SJCRH30 (cell line): ENCODE measurements around the gene TNIP2. TPM values are rescaled to one million over a fixed set of nuclear protein-coding genes. Genes with fewer than 3 reads are reported as not detected.
"Not testable (repeated sequence)": the region's sequence is repeated elsewhere in the genome, so short reads cannot be mapped to it uniquely, and the experiment has no call there.

Source experiments
- DNase-seq, 2 experiments: peaks; one replicate each; pipeline ENCODE4 v3.0.0-alpha.2; 2015 to 2020
- H3K27ac ChIP-seq: fragments of 250-450 bp; sonication (Bioruptor Pico); 2 replicates; pipeline ENCODE4 v1.5.1; 2020; ENCODE audit warnings: mild to moderate bottlenecking, moderate library complexity
- H3K27me3 ChIP-seq: fragments of 250-450 bp; sonication (Bioruptor Pico); 2 replicates; pipeline ENCODE4 v1.5.1; 2020; ENCODE audit warnings: mild to moderate bottlenecking, moderate library complexity
- H3K36me3 ChIP-seq: fragments of 250-450 bp; sonication (Bioruptor Pico); 2 replicates; pipeline ENCODE4 v1.5.1; 2020; ENCODE audit warnings: mild to moderate bottlenecking, moderate library complexity
- H3K4me1 ChIP-seq: fragments of 250-450 bp; sonication (Bioruptor Pico); 2 replicates; pipeline ENCODE4 v1.5.1; 2020; ENCODE audit warnings: mild to moderate bottlenecking, moderate library complexity
- H3K4me3 ChIP-seq: fragments of 250-450 bp; sonication (Bioruptor Pico); 2 replicates; pipeline ENCODE4 v1.5.1; 2020; ENCODE audit warnings: mild to moderate bottlenecking, moderate library complexity
- H3K9me3 ChIP-seq: fragments of 250-450 bp; sonication (Bioruptor Pico); replicated peaks from 2 replicates; pipeline ENCODE4 v1.5.1; 2020; ENCODE audit warnings: mild to moderate bottlenecking, moderate library complexity
- total RNA-seq: library from RNA; depleted of rRNA; stranded (reverse); fragments of >200 nt; shearing (Covaris generic); gene quantifications from 2 replicates; pipeline ENCODE4 v1.2.3, GENCODE V29; 2014

TNIP2 gene
- total RNA-seq, 1 experiment from 2014 or later: 25.8 TPM

DNA sequence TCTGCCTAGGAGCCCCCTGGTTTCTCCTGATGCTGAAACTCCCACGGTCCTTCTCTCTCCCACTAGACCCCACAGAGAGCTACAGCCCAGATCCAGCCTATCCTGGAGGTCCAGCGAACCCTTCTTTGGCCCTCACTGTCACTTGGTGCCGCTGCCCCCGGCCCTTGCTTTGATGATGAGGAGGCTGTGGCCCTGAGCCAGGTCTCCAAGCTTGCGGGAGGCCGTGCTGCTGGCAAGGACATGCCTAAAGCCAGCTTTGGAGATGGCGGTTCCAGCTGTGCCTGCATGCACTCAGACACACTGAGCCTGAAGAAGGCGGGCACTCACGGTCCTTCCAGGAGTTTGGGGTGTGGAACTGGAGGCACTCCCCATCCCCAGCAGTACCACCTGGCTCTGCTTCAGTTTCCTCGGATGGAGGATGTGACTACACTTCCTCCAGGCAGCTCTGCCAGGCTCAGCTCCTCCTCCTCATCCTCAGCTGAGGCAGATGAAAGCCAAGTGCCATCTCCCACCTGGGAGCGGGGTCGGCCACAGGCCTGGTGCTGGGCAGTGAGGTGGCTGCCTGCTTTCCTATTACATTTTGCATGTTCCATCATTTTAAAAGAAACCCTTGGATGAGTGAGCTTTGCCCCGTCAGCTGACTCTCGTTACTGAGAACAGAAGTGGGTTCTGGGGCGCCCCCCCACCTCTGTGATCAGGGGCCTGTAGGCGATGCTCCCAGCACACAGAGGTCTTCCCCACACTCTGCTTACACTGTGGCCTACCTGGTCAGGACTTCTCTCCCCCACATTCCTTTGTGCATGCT lies 9.0 kb downstream of the TNIP2 start:
- H3K9me3 ChIP-seq: no peaks in the 10 kb centered on the region
- no peak overlapping the region for H3K27ac ChIP-seq
- DNase-seq: no peak
- H3K4me1 ChIP-seq: no peaks in the 10 kb centered on the region
- no peak overlapping the region for H3K4me3 ChIP-seq
- H3K36me3 ChIP-seq: peaks cover 23% of the 10 kb centered on the region; the same call in 1 of the 2 replicates
- H3K27me3 ChIP-seq: no peaks in the 10 kb centered on the region

DNA sequence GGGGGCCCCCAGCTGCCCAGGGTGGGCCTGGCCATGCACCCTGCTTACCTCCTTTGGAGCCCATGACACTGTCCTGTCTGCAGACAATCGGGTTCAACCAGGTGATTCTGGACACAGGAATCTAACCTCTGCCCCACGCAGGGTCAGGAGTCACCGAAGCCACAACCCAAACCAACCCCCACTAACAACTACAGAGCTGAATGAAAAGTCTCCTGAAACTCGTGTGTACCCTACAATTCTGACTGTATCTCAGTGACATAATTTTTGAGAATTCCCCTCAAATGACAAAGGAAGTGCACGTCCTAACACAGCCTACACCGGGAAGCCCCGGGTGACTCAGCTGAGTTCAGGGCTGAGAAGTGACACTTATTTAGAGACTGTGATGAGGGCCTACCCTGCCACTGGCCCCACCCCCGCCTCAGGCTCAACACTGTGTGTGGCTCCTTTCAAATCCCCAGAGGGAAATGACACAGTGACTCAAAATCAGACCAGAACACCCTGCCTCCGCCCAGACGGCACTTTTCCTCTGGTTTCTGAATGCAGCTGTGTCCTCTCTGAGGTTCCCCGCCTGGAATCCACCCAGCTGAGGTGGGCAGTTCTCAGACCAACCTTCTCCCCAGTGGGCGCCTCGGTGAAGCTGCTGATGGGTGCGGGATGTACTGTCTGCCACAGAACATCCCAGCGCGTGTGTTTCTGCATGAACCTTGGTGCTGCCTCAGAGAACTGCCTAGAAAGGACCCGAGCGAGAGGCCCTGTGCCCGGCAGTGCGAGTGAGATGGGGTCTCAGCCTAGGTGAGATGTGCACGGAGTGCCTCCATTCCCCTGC lies 9.9 kb downstream of the TNIP2 start:
- H3K9me3 ChIP-seq: no peaks in the 10 kb centered on the region
- peaks cover 23% of the 10 kb centered on the region; the same call in 1 of the 2 replicates for H3K36me3 ChIP-seq
- H3K4me3 ChIP-seq: no peak overlapping the region
- H3K27ac ChIP-seq: no peak overlapping the region
- H3K27me3 ChIP-seq: no peaks in the 10 kb centered on the region
- H3K4me1 ChIP-seq: no peaks in the 10 kb centered on the region
- DNase-seq: no peak

DNA sequence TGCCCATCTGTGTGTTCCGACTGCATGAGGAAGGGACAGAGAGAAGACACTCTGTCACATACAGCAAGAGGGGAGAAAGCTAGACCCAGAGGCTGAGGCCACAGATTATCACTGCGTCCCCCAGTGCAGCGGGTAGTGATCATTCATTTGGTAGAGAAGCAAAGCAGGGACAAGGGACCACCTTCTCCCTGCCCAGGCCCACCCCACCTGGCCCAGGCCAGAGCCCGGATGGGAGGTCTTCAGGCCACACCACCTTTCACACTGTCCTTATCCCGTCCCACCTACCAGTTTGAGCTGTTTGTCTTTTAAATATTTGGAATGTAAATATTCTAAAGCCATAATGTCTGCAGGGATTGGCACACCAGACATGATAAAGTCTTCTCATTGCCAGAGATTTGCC lies 10.6 kb downstream of the TNIP2 start:
- no peak overlapping the region for H3K27ac ChIP-seq
- H3K9me3 ChIP-seq: no peaks in the 10 kb centered on the region
- no peak overlapping the region for H3K4me3 ChIP-seq
- peaks cover 23% of the 10 kb centered on the region; the same call in 1 of the 2 replicates for H3K36me3 ChIP-seq
- no peaks in the 10 kb centered on the region for H3K27me3 ChIP-seq
- no peak for DNase-seq
- no peaks in the 10 kb centered on the region for H3K4me1 ChIP-seq

DNA sequence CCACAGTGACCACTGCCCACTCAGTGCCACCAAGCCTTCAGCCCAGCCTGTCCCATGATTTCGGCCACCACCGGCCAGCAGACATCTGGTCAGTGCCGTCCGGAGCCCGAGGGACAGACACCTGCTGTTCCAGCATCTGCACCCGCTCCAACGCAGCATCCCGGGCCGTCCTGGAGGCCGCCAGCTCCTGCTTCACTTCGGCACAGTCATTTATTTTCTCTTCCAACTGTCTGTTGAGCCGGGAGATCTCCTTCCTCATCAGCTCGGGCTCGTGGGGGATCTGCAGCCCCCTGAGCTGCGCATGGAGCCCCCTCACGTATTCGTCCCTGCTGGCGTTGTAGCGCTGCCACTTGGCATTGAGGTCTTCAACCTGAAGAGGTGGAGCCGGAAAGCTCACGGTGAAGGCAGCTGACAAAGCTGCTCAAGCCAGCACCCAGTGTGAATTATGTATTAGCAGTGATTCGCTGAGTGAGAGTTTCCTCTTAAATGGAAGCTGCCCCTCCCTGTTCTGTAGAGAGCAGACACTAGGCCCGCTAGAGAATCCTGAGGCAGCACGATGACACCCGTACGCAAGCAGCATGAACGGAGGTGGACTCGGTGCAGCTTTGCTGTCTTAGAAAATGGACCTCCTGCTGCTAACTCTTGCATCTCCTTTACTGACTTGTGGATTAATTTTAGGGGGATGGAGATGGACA lies 11.4 kb downstream of the TNIP2 start:
- H3K36me3 ChIP-seq: peaks cover 23% of the 10 kb centered on the region; the same call in 1 of the 2 replicates
- H3K4me3 ChIP-seq: no peak overlapping the region
- H3K27ac ChIP-seq: no peak overlapping the region
- H3K4me1 ChIP-seq: no peaks in the 10 kb centered on the region
- no peaks in the 10 kb centered on the region for H3K9me3 ChIP-seq
- no peak for DNase-seq
- H3K27me3 ChIP-seq: no peaks in the 10 kb centered on the region

DNA sequence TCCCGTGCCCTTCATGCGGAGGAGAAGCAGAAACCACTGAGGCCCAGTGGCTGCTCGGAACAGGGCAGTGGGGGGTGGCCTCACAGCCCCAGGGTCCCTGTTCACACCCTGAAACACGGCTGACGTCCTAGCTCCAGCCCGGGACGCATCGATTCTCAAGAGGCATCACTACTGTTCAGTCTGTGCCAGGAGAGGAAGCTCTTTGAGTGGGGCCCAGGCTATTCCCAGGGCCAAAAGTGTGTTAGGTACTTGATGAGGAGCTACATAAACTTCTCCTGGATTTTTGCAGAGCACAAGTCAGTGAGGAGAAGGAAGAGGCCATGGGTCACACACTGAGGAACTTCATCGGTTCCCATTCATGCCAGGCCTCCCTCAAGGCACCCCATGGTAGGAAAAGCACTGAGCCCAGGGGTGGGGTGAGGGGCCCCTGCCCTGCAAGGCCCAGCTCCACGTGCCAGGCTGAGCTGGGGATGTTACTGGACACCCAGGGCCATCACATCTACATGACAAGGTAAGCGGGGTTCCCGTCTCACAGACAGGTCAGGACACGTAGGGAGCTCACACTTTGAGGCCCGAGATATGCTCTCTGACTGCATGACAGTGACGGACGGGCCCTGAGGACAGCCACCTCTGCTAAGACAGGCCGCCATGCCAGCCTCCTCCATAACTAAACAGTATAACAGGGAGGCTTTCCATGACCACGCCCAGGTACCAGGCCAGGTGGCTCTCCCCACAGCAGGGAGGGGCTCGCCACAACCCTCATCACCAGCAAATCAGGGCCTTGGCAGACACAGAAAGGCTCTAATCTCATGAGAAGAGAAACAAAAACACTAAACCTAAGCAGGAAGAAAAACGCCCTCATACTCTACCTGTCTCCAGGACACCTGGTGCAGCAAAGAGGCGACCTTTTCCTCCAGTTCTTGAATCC lies 12.4 kb downstream of the TNIP2 start:
- Histone ChIP-seq H3K9me3 (no peaks in the 10 kb centered on the region), H3K4me3 (no peak overlapping the region), H3K27ac (no peak overlapping the region), H3K27me3 (no peaks in the 10 kb centered on the region), H3K4me1 (no peaks in the 10 kb centered on the region), H3K36me3 (peaks cover 23% of the 10 kb centered on the region; the same call in 1 of the 2 replicates)
- no peak for DNase-seq

DNA sequence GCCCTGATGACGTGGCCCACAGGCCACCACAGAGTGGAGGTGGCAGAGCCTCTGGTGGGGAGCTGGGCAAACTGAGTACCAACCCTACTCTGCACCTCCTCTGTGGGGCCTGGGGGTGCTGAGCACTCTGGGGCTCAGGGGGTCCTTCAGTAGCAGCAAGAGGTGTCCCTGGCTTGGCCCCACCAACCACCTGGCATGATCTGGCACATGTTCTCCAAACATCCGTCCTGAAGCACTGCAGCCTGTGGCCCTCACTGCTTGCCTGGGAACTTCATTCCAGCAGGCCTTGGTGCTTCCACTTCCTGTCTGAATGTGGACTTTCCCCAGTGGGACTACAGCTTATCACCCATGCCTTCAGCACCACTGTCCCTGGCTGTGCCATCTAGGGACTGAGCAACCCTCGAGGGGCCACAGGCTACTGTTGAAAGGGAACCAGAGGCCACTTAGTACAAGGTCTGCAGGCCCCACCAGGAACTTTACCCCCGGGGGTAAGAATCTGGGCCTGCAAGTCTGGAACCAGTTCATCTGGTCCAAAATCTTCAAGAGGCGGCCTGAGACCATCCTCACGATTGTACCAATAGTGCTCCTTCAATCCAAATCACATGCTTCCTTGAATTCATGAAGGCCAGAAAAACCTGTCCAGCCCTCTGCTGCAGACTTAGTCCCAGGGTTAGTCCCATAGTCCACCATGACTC lies 13.2 kb downstream of the TNIP2 start:
- H3K9me3 ChIP-seq: no peaks in the 10 kb centered on the region
- no peak overlapping the region for H3K4me3 ChIP-seq
- no peak for DNase-seq
- H3K27me3 ChIP-seq: no peaks in the 10 kb centered on the region
- H3K27ac ChIP-seq: no peak overlapping the region
- peaks cover 23% of the 10 kb centered on the region; the same call in 1 of the 2 replicates for H3K36me3 ChIP-seq
- no peaks in the 10 kb centered on the region for H3K4me1 ChIP-seq

DNA sequence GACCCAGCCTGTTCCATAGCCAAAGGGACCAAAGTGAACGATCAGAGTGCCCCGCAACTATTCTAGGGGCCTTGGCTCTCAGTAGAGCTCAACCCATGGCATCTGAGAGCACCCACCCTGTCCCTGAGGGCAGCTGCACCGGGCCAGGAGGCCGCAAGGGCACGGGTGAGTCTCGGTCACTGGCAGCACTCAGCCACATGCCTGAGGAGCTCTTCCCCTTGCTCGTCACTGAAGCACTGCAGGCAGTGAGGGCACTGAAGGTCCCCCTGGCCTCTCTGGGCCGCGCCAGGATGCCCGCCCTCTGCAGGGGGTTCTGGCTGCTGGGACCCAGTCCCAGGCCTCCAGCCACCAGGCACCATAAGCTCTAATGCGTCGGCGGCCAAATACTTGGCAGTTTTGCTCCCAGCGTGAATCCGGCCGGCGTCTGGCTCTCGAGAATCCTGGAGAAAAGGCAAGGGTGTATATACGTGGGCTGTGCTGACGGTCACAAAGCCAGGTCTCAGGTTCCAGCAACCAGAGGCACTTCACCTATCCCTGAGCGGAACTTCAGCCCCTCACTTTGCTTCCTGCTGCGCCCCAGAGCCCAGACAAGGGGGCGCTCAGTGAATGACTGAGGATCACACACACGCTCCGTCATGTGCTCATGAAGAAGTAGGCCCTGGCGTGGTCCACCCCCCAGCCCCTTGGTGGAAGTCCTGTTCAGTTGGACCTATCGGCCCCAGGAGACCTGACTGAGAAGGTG lies 13.9 kb downstream of the TNIP2 start:
- DNase-seq: no peak

DNA sequence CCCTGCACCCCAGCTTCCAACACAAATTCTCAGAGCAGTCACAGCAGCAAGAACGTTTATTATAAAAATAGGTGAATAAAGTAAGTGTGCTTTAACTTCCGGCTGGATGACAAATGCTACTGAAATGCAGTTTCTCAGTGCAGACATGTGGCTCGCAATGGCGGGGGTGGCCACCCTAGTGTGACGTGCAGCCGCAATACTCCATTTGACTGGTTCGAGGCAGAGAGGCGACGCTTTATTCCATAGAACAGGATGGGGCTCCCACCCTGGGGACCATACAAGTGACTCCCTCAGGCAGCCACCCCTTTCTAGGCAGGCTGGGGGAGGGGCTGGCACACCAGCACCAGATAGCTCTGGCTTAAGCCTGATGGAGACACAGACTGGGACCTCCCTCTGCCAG lies 14.5 kb downstream of the TNIP2 start:
- H3K4me1 ChIP-seq: no peaks in the 10 kb centered on the region
- no peak for DNase-seq
- H3K4me3 ChIP-seq: no peak overlapping the region
- no peaks in the 10 kb centered on the region for H3K9me3 ChIP-seq
- no peaks in the 10 kb centered on the region for H3K27me3 ChIP-seq
- H3K36me3 ChIP-seq: peaks cover 20% of the 10 kb centered on the region; the same call in 1 of the 2 replicates
- no peak overlapping the region for H3K27ac ChIP-seq

More for the DNA sequence above, 13.9 kb downstream of the TNIP2 start:
- Histone ChIP-seq H3K4me3 (no peak overlapping the region), H3K9me3 (no peaks in the 10 kb centered on the region), H3K27me3 (no peaks in the 10 kb centered on the region), H3K27ac (no peak overlapping the region), H3K4me1 (no peaks in the 10 kb centered on the region), H3K36me3 (peaks cover 22% of the 10 kb centered on the region; the same call in 1 of the 2 replicates)

DNA sequence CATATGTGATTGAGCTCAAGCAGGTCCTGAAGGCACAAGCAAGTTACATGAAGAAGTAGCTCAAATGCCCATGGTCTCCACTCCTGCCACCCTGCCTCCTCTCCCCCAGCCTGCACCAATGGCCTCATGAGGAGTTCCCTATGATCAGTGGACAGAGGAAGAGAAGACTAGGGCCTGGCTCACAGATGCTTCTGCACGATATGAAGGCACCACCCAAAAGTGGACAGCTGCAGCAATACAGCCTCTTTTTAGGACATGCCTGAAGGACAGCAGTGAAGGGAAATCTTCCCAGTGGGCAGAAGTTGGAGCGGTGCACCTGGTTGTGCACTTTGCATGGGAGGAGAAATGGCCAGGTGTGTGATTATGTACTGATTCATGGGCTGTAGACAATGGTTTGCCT lies 17.8 kb downstream of the TNIP2 start:
- H3K4me1 ChIP-seq, DNase-seq, H3K27me3 ChIP-seq: not testable (repeated sequence)

DNA sequence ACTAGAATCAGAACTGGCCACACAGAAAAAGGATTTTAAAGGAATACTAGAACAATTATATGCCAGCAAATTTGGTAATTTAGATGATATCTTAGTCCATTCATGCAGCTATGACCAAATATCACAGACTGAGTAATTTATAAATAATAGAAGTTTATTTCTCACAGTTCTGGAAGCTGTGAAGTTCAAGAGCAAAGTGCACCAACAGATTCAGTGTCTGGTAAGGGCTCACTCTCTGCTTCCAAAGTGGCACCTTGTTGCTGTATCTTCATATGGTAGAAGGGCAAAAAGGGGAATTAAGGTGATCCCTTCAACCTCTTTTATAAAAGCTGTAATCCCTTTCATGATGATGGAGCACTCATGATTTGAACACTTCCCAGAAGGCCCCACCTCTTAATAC lies 20.3 kb downstream of the TNIP2 start:
- peaks cover 16% of the 10 kb centered on the region for H3K36me3 ChIP-seq
- no peak for DNase-seq
- H3K27ac ChIP-seq: no peak overlapping the region
- 0 out of 2 replicates have a peak, but pooled peaks cover 6% of the 10 kb centered on the region for H3K9me3 ChIP-seq
- H3K27me3 ChIP-seq: no peaks in the 10 kb centered on the region
- H3K4me3 ChIP-seq: no peak overlapping the region
- H3K4me1 ChIP-seq: no peaks in the 10 kb centered on the region

More for the DNA sequence above, 17.8 kb downstream of the TNIP2 start:
- H3K36me3 ChIP-seq, H3K4me3 ChIP-seq, H3K27ac ChIP-seq, H3K9me3 ChIP-seq: not testable (repeated sequence)

DNA sequence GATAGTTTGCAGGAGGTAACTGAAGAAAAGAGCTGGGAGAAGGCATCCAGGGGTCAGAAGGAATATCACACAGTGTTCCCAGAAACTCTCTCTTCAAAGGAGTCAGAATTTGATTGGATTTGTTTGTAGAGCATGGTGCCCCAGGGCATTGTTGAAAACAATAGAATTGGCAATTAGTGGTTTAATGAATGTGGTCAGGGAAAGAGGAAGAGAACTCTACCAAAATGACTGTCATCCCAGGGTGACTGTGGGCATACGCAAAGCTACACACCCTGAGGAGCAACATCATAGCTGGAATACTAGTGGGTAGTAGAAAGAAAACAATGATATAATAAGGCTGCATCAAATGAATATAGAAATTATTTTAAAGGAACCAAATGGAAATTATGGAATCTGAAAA lies 21.5 kb downstream of the TNIP2 start:
- H3K9me3 ChIP-seq: 0 out of 2 replicates have a peak, but pooled peaks cover 6% of the 10 kb centered on the region
- H3K27ac ChIP-seq: no peak overlapping the region
- no peak for DNase-seq
- no peaks in the 10 kb centered on the region for H3K27me3 ChIP-seq
- no peaks in the 10 kb centered on the region for H3K4me1 ChIP-seq
- peaks cover 21% of the 10 kb centered on the region for H3K36me3 ChIP-seq
- no peak overlapping the region for H3K4me3 ChIP-seq

DNA sequence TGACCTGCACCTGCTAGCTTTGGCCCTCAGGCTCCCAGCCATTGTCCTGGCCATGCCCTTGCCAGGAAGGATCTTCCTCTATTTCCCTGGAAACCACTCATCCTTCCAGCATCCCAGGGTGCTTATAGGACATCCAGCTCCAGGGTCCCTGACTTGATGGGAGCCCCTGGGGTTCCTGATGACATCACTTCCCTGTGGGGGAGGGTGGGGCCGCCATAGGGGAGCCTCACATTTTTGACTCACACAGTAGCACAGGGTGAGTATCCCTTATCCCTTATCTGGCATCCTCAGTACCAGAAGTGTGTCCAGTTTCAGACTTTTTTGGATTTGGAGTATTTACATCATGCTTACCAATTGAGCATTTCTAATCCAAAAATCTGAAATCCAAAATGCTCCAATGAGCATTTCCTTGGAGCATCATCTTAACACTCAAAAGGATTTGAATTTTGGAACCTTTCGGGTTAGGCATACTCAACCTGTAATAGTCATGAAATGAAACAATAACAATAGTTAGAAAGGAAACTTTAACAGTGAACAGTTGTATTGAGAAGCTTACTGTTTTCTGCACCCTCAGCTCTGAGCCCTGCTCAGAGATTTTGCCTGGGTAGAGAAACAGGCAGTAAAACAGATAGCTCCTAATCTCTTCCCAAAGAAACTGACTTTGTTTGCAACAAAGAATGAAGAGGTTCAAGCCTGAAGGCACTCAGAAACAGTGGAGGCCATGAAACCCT lies 22.1 kb downstream of the TNIP2 start:
- no peak for DNase-seq
- Histone ChIP-seq H3K27me3 (no peaks in the 10 kb centered on the region), H3K4me1 (no peaks in the 10 kb centered on the region), H3K4me3 (no peak overlapping the region), H3K36me3 (peaks cover 23% of the 10 kb centered on the region), H3K9me3 (0 out of 2 replicates have a peak, but pooled peaks cover 6% of the 10 kb centered on the region), H3K27ac (no peak overlapping the region)
